Measurements from ENCODE around the gene RNF220. TPM values are rescaled to one million over a fixed set of nuclear protein-coding genes. Genes with fewer than 3 reads are reported as not detected.
A peak's percentile ranks its signal among the peaks of the same experiment; 100 is the strongest.

RNF220 gene
- polyA plus RNA-seq, 4 donors, result 52.6 to 86.1 (median 74.9) TPM

DNA sequence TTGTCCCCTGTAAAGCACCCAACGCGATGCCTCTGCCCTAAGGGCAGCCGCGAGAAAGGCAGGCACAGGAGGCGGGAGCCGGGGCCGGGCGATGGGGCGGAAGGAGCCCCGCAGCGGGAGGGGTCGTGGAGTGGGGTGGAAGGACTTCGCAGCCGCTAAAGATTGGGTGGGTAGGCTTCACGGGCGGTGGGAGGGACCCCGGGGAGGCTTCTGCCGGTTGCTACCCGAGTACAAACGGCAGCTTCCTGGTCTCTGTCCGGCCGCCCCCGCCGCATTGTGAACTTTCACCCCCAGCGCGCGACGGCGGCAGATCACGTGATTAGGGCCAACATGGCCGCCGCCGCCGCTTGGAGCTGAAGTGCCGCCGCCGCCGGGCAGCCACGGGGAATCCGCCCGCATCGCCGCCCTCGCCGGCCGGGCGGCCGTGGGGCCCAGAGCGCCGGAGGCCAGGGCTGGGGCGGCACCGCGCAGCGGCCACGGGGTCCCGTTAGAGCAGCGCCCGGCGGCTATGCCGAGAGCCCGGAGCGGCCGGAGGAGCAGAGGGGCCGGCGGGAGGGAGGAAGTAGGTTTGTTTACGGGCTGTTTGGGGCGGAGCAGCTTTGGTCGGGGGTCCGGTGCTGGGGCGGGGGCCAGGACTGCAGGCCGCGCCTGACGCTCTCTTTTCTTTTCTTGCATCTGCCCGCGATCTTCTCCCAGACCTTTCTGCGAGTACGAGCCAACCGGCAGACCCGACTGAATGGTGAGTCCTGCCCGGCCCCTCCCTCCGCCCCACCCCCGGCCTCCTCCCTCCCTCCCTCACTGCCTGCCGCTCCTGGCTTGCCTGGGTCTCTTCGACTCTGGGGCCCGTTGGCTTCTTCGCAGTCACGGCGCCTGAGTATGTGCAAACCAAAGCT is 226.8 kb downstream of the RNF220 start:
- Histone ChIP-seq H3K4me1 (ENCODE audit: control insufficient read depth in 3 of 3, insufficient read depth in 2 of 3, low read depth in 1 of 3, low read length in 2 of 3) (peaks cover 4 to 19% (median 9%) of the 10 kb centered on the region in 3 donors), H3K9me3 (ENCODE audit: control insufficient read depth in 2 of 2, insufficient read depth in 1 of 2, low read depth in 1 of 2, low read length in 1 of 2) (no peaks in the 10 kb centered on the region)
- WGBS, 3 donors, result 0 to 1% (median 1%) methylated on average over 72 to 88 of the region's 88 CpGs

DNA sequence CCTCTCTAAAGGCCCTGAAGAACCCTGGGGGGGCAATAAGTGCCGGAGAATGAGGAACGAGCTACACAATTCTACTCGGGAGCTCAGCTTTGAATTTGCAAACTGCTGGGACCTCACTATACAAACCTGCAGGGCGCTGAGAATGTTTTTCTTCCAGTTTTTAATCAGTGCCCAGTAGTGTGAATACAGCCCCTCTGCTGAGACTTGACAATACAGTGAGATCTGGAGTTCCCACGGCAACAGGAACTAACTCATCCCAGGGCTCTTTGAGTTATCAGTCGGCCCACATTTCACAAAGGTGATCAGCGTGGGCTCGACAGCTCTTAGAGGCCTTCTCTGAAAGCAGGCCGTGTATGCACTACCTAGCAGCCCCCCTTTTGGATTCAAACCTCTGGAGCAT is 227.5 kb downstream of the RNF220 start:
- H3K27ac ChIP-seq (ENCODE audit: low read depth in 1 of 3, low read length in 2 of 3), result peak overlapping the region; percentile 65 to 89 (median 71)
- FAIRE-seq, result no peak

More for the DNA sequence above, 226.8 kb downstream of the RNF220 start:
- FAIRE-seq (no peak), DNase-seq (peak; percentile 88 to 97)
- Histone ChIP-seq H3K27ac (ENCODE audit: low read depth in 1 of 3, low read length in 2 of 3) (peak overlapping the region; percentile 89 to 97 (median 91)), H3K27me3 (ENCODE audit: control insufficient read depth in 3 of 3, insufficient read depth in 3 of 3, low read length in 3 of 3) (no peaks in the 10 kb centered on the region), H3K4me3 (ENCODE audit: low read depth in 1 of 3, low read length in 3 of 3) (peak overlapping the region; percentile 62 to 76 (median 66)), H3K36me3 (ENCODE audit: control insufficient read depth in 3 of 3, insufficient read depth in 2 of 3, low read depth in 1 of 3, low read length in 3 of 3) (peaks cover 12 to 44% (median 14%) of the 10 kb centered on the region in 3 donors)

DNA sequence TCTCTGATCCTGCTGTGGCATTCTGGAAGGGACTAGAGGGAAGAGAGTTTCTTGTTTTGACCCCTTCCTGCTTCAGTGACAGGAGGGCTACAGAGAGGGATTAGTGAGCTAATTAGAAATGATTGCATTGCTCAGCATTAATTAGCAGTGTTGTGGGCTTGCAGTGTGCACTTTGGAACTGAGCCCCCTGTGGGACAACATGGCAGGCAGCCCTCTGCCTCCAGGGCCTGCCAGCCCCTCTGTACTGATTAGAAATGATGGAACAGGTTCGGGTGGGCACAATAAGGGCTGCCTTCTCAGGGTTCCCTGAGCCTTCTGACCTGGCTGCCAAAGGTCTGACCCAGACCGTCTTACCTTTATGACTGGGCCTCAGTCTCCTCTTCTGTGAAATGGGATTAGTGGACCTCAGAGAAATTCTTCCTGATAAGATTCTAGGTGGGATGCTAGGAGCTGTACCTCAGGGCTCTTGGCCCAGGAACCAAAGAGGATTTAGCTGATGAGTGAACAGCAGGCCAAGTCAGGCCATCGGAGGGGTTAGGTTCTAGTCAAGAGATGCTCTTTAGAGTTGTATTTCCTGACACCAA is 229.6 kb downstream of the RNF220 start:
- WGBS, 3 donors, result 91 to 97% (median 92%) methylated on average over 3 of the region's 3 CpGs
- Histone ChIP-seq H3K27ac (ENCODE audit: low read depth in 1 of 3, low read length in 2 of 3) (no peak overlapping the region), H3K4me3 (ENCODE audit: low read depth in 1 of 3, low read length in 3 of 3) (no peak overlapping the region), H3K36me3 (ENCODE audit: control insufficient read depth in 3 of 3, insufficient read depth in 2 of 3, low read depth in 1 of 3, low read length in 3 of 3) (peaks cover 12 to 69% (median 27%) of the 10 kb centered on the region in 3 donors), H3K4me1 (ENCODE audit: control insufficient read depth in 3 of 3, insufficient read depth in 2 of 3, low read depth in 1 of 3, low read length in 2 of 3) (peaks cover 4 to 19% (median 9%) of the 10 kb centered on the region in 3 donors), H3K27me3 (ENCODE audit: control insufficient read depth in 3 of 3, insufficient read depth in 3 of 3, low read length in 3 of 3) (no peaks in the 10 kb centered on the region), H3K9me3 (ENCODE audit: control insufficient read depth in 2 of 2, insufficient read depth in 1 of 2, low read depth in 1 of 2, low read length in 1 of 2) (no peaks in the 10 kb centered on the region)
- DNase-seq (no peak), FAIRE-seq (no peak)

More for the DNA sequence above, 227.5 kb downstream of the RNF220 start:
- Histone ChIP-seq H3K27me3 (ENCODE audit: control insufficient read depth in 3 of 3, insufficient read depth in 3 of 3, low read length in 3 of 3) (no peaks in the 10 kb centered on the region), H3K36me3 (ENCODE audit: control insufficient read depth in 3 of 3, insufficient read depth in 2 of 3, low read depth in 1 of 3, low read length in 3 of 3) (peaks cover 12 to 51% (median 18%) of the 10 kb centered on the region in 3 donors), H3K4me1 (ENCODE audit: control insufficient read depth in 3 of 3, insufficient read depth in 2 of 3, low read depth in 1 of 3, low read length in 2 of 3) (peaks cover 4 to 19% (median 9%) of the 10 kb centered on the region in 3 donors), H3K9me3 (ENCODE audit: control insufficient read depth in 2 of 2, insufficient read depth in 1 of 2, low read depth in 1 of 2, low read length in 1 of 2) (no peaks in the 10 kb centered on the region), H3K4me3 (ENCODE audit: low read depth in 1 of 3, low read length in 3 of 3) (peak overlapping the region; percentile 62 to 76 (median 66))
- no peak for DNase-seq
- 6 to 17% (median 14%) methylated on average over 9 of the region's 9 CpGs for WGBS, 3 donors

DNA sequence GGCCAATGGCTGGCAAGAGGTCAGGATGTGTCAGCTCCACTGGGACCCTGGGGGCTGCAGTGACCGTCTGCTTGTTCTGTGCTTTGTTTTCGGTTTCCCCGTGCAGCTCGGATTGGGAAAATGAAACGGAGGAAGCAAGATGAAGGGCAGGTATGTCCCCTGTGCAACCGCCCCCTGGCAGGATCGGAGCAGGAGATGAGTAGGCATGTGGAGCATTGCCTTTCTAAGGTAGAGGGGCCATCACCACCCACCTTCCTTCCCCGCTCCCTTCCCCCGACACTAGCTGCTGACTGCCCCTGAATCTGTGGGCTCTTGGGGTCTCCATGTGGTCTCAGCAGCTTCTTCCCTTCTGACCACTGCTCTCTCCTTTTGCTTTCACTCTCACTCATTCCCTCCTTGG is 230.4 kb downstream of the RNF220 start:
- 88 to 97% (median 90%) methylated on average over 9 of the region's 9 CpGs for WGBS, 3 donors
- Histone ChIP-seq H3K9me3 (ENCODE audit: control insufficient read depth in 2 of 2, insufficient read depth in 1 of 2, low read depth in 1 of 2, low read length in 1 of 2) (no peaks in the 10 kb centered on the region), H3K27ac (ENCODE audit: low read depth in 1 of 3, low read length in 2 of 3) (no peak overlapping the region), H3K4me1 (ENCODE audit: control insufficient read depth in 3 of 3, insufficient read depth in 2 of 3, low read depth in 1 of 3, low read length in 2 of 3) (peaks cover 4 to 19% (median 9%) of the 10 kb centered on the region in 3 donors), H3K27me3 (ENCODE audit: control insufficient read depth in 3 of 3, insufficient read depth in 3 of 3, low read length in 3 of 3) (no peaks in the 10 kb centered on the region), H3K36me3 (ENCODE audit: control insufficient read depth in 3 of 3, insufficient read depth in 2 of 3, low read depth in 1 of 3, low read length in 3 of 3) (peaks cover 12 to 76% (median 29%) of the 10 kb centered on the region in 3 donors), H3K4me3 (ENCODE audit: low read depth in 1 of 3, low read length in 3 of 3) (no peak overlapping the region)
- FAIRE-seq (no peak), DNase-seq (no peak)

DNA sequence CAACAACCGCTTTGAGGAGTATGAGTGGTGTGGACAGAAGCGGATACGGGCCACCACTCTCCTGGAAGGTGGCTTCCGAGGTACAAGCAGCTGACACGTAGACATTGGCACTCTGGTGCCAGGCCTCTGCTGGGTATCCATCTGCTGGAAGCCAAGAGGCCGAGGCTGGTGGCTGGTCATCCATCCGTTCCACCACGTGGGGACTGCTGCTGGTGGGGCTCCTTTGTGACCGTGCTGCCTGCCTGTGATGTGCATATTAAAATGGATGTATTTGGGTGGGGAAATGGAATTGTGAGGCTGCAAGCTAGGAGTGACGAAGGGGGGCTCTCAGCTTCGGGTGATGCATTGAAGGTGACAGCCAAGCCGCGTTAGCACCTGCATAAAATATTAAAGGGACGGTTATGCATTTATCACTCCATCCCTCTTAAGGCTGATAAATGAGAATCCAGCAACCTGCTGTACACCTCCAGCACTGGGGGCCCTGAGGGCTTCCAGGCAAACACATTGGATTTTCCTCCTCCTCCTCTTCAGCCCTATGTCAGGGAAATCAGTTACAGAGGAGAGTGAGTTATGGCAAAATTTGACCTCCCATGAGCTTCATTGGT is 231.1 kb downstream of the RNF220 start:
- H3K36me3 ChIP-seq (ENCODE audit: control insufficient read depth in 3 of 3, insufficient read depth in 2 of 3, low read depth in 1 of 3, low read length in 3 of 3), result peaks cover 15 to 82% (median 35%) of the 10 kb centered on the region in 3 donors
- FAIRE-seq (no peak), DNase-seq (no peak)
- no peaks in the 10 kb centered on the region for H3K9me3 ChIP-seq (ENCODE audit: control insufficient read depth in 2 of 2, insufficient read depth in 1 of 2, low read depth in 1 of 2, low read length in 1 of 2)
- H3K27me3 ChIP-seq (ENCODE audit: control insufficient read depth in 3 of 3, insufficient read depth in 3 of 3, low read length in 3 of 3), result no peaks in the 10 kb centered on the region
- 89 to 94% (median 90%) methylated on average over 14 of the region's 14 CpGs for WGBS, 3 donors
- no peak overlapping the region for H3K27ac ChIP-seq (ENCODE audit: low read depth in 1 of 3, low read length in 2 of 3)
- peaks cover 4 to 19% (median 8%) of the 10 kb centered on the region in 3 donors for H3K4me1 ChIP-seq (ENCODE audit: control insufficient read depth in 3 of 3, insufficient read depth in 2 of 3, low read depth in 1 of 3, low read length in 2 of 3)
- H3K4me3 ChIP-seq (ENCODE audit: low read depth in 1 of 3, low read length in 3 of 3), result no peak overlapping the region

DNA sequence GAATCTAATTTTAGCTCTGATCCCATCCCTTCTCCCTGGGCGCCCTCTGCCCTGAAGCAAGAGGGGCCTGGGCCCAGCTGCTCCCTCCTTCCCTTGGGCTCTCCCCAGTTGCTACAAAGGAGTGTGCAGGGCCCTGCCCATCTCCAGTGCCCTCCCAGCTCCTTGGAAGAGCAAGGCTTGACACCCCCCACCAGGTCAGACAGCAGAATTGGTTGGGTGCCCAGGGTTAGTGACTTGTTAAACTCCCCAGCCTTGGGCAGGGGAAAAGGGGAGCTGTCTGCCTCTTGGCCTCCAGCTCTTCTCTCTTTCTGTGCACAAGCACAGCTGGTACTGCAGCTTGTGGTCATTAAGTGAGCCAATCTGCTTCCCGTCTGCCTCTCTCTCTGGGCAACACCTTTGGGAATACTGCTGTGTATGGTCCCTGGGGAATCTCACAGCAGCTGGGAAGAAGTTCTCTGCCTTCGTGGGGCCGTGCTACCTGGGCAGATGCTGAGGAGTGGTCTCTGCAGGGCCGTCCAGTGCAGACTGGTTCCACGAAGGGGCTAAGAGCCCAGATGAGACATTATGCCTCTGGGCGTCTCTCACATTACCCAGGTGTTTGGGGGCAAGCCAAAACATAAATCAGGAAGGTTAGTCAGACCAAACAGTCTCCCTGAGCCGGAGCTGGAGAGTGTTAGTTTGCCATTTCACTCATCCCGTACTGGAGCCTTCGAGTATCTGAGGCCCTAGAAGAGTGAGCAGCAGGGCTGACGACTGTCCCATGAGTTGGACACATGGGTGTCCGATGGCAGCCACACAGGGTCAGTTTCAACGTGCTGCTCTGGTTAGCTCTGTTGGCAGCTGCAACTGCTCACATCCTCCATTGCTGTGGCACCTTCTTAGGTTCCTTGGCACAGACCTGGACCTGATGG is 231.9 kb downstream of the RNF220 start:
- no peak overlapping the region for H3K27ac ChIP-seq (ENCODE audit: low read depth in 1 of 3, low read length in 2 of 3)
- DNase-seq, result no peak

DNA sequence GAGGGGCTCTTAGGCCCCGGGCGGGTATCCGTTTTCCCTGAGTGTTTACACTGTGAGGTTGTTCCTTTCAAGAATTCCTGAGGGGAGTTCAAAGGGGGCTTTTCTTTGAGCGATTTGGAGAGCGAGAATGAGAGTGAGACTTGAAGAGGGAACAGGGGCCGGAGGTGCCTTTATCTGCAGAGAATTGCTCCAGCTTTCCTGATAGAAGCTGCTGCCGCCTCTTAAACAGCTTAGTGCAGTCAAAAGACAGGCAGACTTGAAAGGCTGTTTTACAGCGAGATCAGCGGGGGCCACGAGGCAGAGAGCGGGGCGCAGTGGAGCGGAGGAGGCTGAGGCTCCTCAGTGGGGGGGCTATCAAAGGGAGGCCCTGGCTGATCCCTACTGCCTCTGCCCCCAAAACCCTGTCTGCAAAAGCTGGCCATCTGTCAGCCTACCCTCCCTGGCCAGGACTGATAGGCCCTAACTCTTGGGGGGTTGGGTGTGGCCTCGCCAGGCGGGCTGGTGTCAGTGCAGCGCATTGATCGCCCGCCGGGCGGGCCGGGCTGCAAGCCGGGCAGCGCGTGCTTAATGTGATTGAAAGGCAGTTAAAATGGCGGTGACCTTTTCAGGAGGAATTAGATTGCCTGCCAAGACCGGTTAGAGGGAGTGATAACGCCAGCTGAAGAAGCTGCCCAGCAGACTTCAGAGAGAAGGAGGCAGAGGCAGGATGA is 232.8 kb downstream of the RNF220 start:
- H3K4me1 ChIP-seq (ENCODE audit: control insufficient read depth in 3 of 3, insufficient read depth in 2 of 3, low read depth in 1 of 3, low read length in 2 of 3), result peaks cover 4 to 14% (median 6%) of the 10 kb centered on the region in 3 donors
- 85 to 94% (median 88%) methylated on average over 27 of the region's 27 CpGs for WGBS, 3 donors
- no peak for FAIRE-seq
- peaks cover 23 to 93% (median 38%) of the 10 kb centered on the region in 3 donors for H3K36me3 ChIP-seq (ENCODE audit: control insufficient read depth in 3 of 3, insufficient read depth in 2 of 3, low read depth in 1 of 3, low read length in 3 of 3)
- no peak overlapping the region for H3K27ac ChIP-seq (ENCODE audit: low read depth in 1 of 3, low read length in 2 of 3)
- no peaks in the 10 kb centered on the region for H3K27me3 ChIP-seq (ENCODE audit: control insufficient read depth in 3 of 3, insufficient read depth in 3 of 3, low read length in 3 of 3)
- no peaks in the 10 kb centered on the region for H3K9me3 ChIP-seq (ENCODE audit: control insufficient read depth in 2 of 2, insufficient read depth in 1 of 2, low read depth in 1 of 2, low read length in 1 of 2)
- no peak for DNase-seq
- H3K4me3 ChIP-seq (ENCODE audit: low read depth in 1 of 3, low read length in 3 of 3), result no peak overlapping the region

More for the DNA sequence above, 231.9 kb downstream of the RNF220 start:
- Histone ChIP-seq H3K36me3 (ENCODE audit: control insufficient read depth in 3 of 3, insufficient read depth in 2 of 3, low read depth in 1 of 3, low read length in 3 of 3) (peaks cover 19 to 90% (median 38%) of the 10 kb centered on the region in 3 donors), H3K27me3 (ENCODE audit: control insufficient read depth in 3 of 3, insufficient read depth in 3 of 3, low read length in 3 of 3) (no peaks in the 10 kb centered on the region), H3K9me3 (ENCODE audit: control insufficient read depth in 2 of 2, insufficient read depth in 1 of 2, low read depth in 1 of 2, low read length in 1 of 2) (no peaks in the 10 kb centered on the region), H3K4me1 (ENCODE audit: control insufficient read depth in 3 of 3, insufficient read depth in 2 of 3, low read depth in 1 of 3, low read length in 2 of 3) (peaks cover 4 to 19% (median 6%) of the 10 kb centered on the region in 3 donors), H3K4me3 (ENCODE audit: low read depth in 1 of 3, low read length in 3 of 3) (no peak overlapping the region)
- WGBS, 3 donors, result 84 to 86% (median 86%) methylated on average over 13 of the region's 13 CpGs
- no peak for FAIRE-seq
